HepG2 (cell line): Measurements from ENCODE around the gene CADM4. TPM values are rescaled to one million over a fixed set of nuclear protein-coding genes. Genes with fewer than 3 reads are reported as not detected.

Experiments
- CSRNP2 ChIP-seq: sonication (generic); formaldehyde crosslinking; conservative IDR thresholded peaks from 2 replicates; pipeline ENCODE4 v1.8.0; 2022; ENCODE audit warnings: low read depth, missing genetic modification reagents
- EHMT2 ChIP-seq: fragments of 200-600 bp; sonication (generic); IDR thresholded peaks from 2 replicates; pipeline ENCODE4 v1.7.0; 2017; ENCODE audit warnings: antibody characterized with exemption, low read depth, low read length, borderline replicate concordance
- ELF1 ChIP-seq: sonication (generic); formaldehyde crosslinking; IDR thresholded peaks from 2 replicates; pipeline ENCODE4 v1.4.0; 2020; ENCODE audit warnings: missing genetic modification reagents
- ERF ChIP-seq: IDR thresholded peaks from 2 replicates; pipeline ENCODE4 v1.6.1; 2018; ENCODE audit warnings: missing biosample characterization, missing genetic modification reagents
- GATAD2A ChIP-seq: IDR thresholded peaks from 2 replicates; pipeline ENCODE4 v1.6.1; 2016
- KLF12 ChIP-seq: sonication (generic); formaldehyde crosslinking; IDR thresholded peaks from 2 replicates; pipeline ENCODE4 v1.4.0; 2020; ENCODE audit warnings: missing genetic modification reagents, borderline replicate concordance
- MYNN ChIP-seq: sonication (generic); formaldehyde crosslinking; IDR thresholded peaks from 2 replicates; pipeline ENCODE4 v1.4.0; 2020; ENCODE audit warnings: mild to moderate bottlenecking, low read depth, missing genetic modification reagents
- NR2F2 ChIP-seq: IDR thresholded peaks from 2 replicates; pipeline ENCODE4 v1.6.1; 2012; ENCODE audit warnings: low read depth, inconsistent platforms, borderline replicate concordance
- RFX1 ChIP-seq: fragments of 450-650 bp; IDR thresholded peaks from 2 replicates; pipeline ENCODE4 v1.6.1; 2017
- RFXAP ChIP-seq: sonication (generic); formaldehyde crosslinking; IDR thresholded peaks from 2 replicates; pipeline ENCODE4 v1.4.0; 2020; ENCODE audit warnings: missing genetic modification reagents, borderline replicate concordance
- SALL2 ChIP-seq: sonication (generic); formaldehyde crosslinking; IDR thresholded peaks from 2 replicates; pipeline ENCODE4 v1.8.1; 2023; ENCODE audit warnings: mild to moderate bottlenecking, missing genetic modification reagents, inconsistent platforms
- SETDB1 ChIP-seq: sonication (generic); formaldehyde crosslinking; IDR thresholded peaks from 2 replicates; pipeline ENCODE4 v1.5.1; 2020; ENCODE audit warnings: missing genetic modification reagents, mild to moderate bottlenecking, borderline replicate concordance
- SNAI1 ChIP-seq: sonication (generic); formaldehyde crosslinking; IDR thresholded peaks from 2 replicates; pipeline ENCODE4 v1.5.0; 2020; ENCODE audit warnings: mild to moderate bottlenecking, missing genetic modification reagents, borderline replicate concordance
- ZBTB1 ChIP-seq: sonication (generic); formaldehyde crosslinking; IDR thresholded peaks from 2 replicates; pipeline ENCODE4 v1.4.0; 2020; ENCODE audit warnings: missing genetic modification reagents, borderline replicate concordance
- ZC3H4 ChIP-seq: sonication (generic); formaldehyde crosslinking; IDR thresholded peaks from 2 replicates; pipeline ENCODE4 v1.4.0; 2020; ENCODE audit warnings: missing genetic modification reagents, borderline replicate concordance
- ZFP62 ChIP-seq: sonication (generic); formaldehyde crosslinking; IDR thresholded peaks from 2 replicates; pipeline ENCODE4 v1.4.0; 2020; ENCODE audit warnings: missing genetic modification reagents
- ZNF20 ChIP-seq: sonication (generic); formaldehyde crosslinking; IDR thresholded peaks from 2 replicates; pipeline ENCODE4 v1.4.0; 2020; ENCODE audit warnings: mild to moderate bottlenecking, moderate library complexity, missing genetic modification reagents
- ZNF460 ChIP-seq: sonication (generic); formaldehyde crosslinking; IDR thresholded peaks from 2 replicates; pipeline ENCODE4 v1.5.1; 2020; ENCODE audit warnings: missing genetic modification reagents, mild to moderate bottlenecking, borderline replicate concordance
- ZNF552 ChIP-seq: sonication (generic); formaldehyde crosslinking; IDR thresholded peaks from 2 replicates; pipeline ENCODE4 v1.9.0; 2022; ENCODE audit warnings: missing genetic modification reagents, mild to moderate bottlenecking, borderline replicate concordance
- ZNF569 ChIP-seq: sonication (generic); formaldehyde crosslinking; IDR thresholded peaks from 2 replicates; pipeline ENCODE4 v1.5.0; 2020; ENCODE audit warnings: mild to moderate bottlenecking, missing genetic modification reagents, moderate library complexity, borderline replicate concordance
- ZNF616 ChIP-seq: sonication (generic); formaldehyde crosslinking; IDR thresholded peaks from 2 replicates; pipeline ENCODE4 v1.5.0; 2020; ENCODE audit warnings: low read depth, mild to moderate bottlenecking, missing genetic modification reagents
- ZNF672 ChIP-seq: sonication (generic); formaldehyde crosslinking; IDR thresholded peaks from 2 replicates; pipeline ENCODE4 v1.8.1; 2022; ENCODE audit warnings: missing genetic modification reagents
- ZNF674 ChIP-seq: sonication (generic); formaldehyde crosslinking; IDR thresholded peaks from 2 replicates; pipeline ENCODE4 v1.5.0; 2020; ENCODE audit warnings: low read depth, mild to moderate bottlenecking, missing genetic modification reagents
- ZNF720 ChIP-seq: sonication (generic); formaldehyde crosslinking; IDR thresholded peaks from 2 replicates; pipeline ENCODE4 v1.4.0; 2020; ENCODE audit warnings: missing genetic modification reagents
- ZNF724P ChIP-seq: sonication (generic); formaldehyde crosslinking; IDR thresholded peaks from 2 replicates; pipeline ENCODE4 v1.8.0; 2022; ENCODE audit warnings: missing genetic modification reagents, borderline replicate concordance
- ZNF782 ChIP-seq: sonication (generic); formaldehyde crosslinking; IDR thresholded peaks from 2 replicates; pipeline ENCODE4 v1.4.0; 2020; ENCODE audit warnings: missing genetic modification reagents, mild to moderate bottlenecking, borderline replicate concordance
- ZNF841 ChIP-seq: sonication (generic); formaldehyde crosslinking; IDR thresholded peaks from 2 replicates; pipeline ENCODE4 v1.8.1; 2023; ENCODE audit warnings: missing genetic modification reagents, borderline replicate concordance
- polyA plus RNA-seq, 8 experiments: library from polyadenylated mRNA; depleted of rRNA in 3 of 8; stranded (reverse) in 7 of 8; unstranded in 1 of 8; fragments of >200 nt; fragmentation: Illumina TruSeq in 4 of 8; extraction: Trizol in 4 of 8; gene quantifications; 2 replicates each; pipeline versions ENCODE4 v1.2.1 to v1.2.3, GENCODE V29; 2011 to 2016; ENCODE audit warnings: low read depth in 4 of 8, missing spikeins in 1 of 8, mixed read lengths in 1 of 8; ENCODE audit not compliant: insufficient read depth in 1 of 8
- total RNA-seq, 5 experiments: library from RNA; depleted of rRNA; stranded (reverse); fragments of >200 nt; fragmentation: Illumina TruSeq; extraction: Trizol; gene quantifications; 2 replicates each; pipeline ENCODE4 v1.2.3, GENCODE V29; 2016; ENCODE audit warnings: low read depth in 1 of 5
- TF ChIP-seq, protein P1 (sequence below): sonication (generic); formaldehyde crosslinking; IDR thresholded peaks from 2 replicates; pipeline ENCODE4 v1.9.0; 2021; ENCODE audit warnings: missing genetic modification reagents, borderline replicate concordance

Gene CADM4
- total and polyA plus RNA-seq, 2 of the 13 experiments (the other 11 are each of a cell fraction or from before 2014, with no cell fraction given): 8.5 to 16.0 TPM

DNA sequence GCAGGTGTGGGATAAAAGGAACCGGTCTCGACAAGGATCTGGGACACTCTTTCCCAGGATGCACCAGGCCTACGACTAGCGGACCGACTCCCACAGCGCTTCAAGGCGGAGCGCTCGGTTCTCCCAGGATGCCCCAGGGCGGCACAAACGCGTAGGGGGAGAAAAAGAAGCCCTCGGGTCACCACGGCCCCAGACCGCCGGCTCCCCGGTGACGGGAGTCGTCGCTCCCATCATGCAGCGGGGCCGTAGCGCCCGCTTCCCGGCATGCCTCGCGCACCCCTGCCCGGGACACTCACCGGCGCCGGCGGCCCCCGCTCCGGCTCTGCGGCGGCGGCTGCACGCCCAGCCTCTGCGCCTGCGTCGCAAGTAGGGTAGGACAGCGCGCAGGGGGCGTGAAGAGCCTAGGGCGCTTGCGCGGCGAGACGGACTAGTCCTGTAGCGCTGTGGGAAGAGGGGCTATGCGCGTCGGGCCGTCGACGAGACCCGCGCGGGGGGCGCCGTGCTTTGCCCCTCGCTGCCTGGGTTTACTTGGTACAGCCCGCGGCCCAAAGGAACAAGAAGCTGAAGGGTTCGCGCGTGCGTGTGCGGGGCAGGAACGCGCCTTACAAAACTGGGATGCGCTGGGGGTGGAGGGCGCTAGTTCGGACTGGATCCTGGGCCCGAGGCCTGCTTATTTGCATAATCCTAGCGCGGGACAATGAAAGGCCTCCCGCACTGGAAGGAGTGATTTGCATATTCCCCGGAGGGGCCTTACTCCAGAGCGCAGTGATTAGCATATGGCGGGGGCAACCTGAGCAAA, 20.2 kb downstream of the CADM4 start, which contains the start of gene ZNF428 (continued):
- TF ChIP-seq SALL2 (CRISPR knock-in tag) (peak; percentile 93; the same call in 1 of the 2 replicates), ZNF552 (CRISPR knock-in tag) (peak; percentile 84), ZNF841 (CRISPR knock-in tag) (no peak), EHMT2 (no peak), ZNF20 (0 out of 2 replicates have a peak, but pooled peaks have one; percentile 40), SETDB1 (CRISPR knock-in tag) (no peak), ZNF782 (CRISPR knock-in tag) (peak; percentile 13), SNAI1 (CRISPR knock-in tag) (0 out of 2 replicates have a peak, but pooled peaks have one; percentile 42), RFX1 (no peak), ERF (peak; percentile 11), NR2F2 (0 out of 2 replicates have a peak, but pooled peaks have one; percentile 6), ZNF724P (no peak; the same call in 1 of the 2 replicates), ZNF569 (CRISPR knock-in tag) (no peak), ZNF672 (CRISPR knock-in tag) (0 out of 2 replicates have a peak, but pooled peaks have one; percentile 75), ZBTB1 (CRISPR knock-in tag) (no peak), CSRNP2 (no peak), ZC3H4 (CRISPR knock-in tag) (no peak), ZNF460 (no peak; the same call in 1 of the 2 replicates), RFXAP (CRISPR knock-in tag) (peak; percentile 20), ELF1 (no peak; the same call in 1 of the 2 replicates), ZNF616 (CRISPR knock-in tag) (peak; percentile 90; the same call in 1 of the 2 replicates), MYNN (no peak; the same call in 1 of the 2 replicates), ZNF720 (CRISPR knock-in tag) (no peak), KLF12 (CRISPR knock-in tag) (peak; percentile 82; the same call in 1 of the 2 replicates), GATAD2A (CRISPR knock-in tag) (peak; percentile 25), ZFP62 (CRISPR knock-in tag) (peak; percentile 88; the same call in 1 of the 2 replicates), ZNF674 (CRISPR knock-in tag) (0 out of 2 replicates have a peak, but pooled peaks have one; percentile 85)
- TF ChIP-seq, protein P1, sequence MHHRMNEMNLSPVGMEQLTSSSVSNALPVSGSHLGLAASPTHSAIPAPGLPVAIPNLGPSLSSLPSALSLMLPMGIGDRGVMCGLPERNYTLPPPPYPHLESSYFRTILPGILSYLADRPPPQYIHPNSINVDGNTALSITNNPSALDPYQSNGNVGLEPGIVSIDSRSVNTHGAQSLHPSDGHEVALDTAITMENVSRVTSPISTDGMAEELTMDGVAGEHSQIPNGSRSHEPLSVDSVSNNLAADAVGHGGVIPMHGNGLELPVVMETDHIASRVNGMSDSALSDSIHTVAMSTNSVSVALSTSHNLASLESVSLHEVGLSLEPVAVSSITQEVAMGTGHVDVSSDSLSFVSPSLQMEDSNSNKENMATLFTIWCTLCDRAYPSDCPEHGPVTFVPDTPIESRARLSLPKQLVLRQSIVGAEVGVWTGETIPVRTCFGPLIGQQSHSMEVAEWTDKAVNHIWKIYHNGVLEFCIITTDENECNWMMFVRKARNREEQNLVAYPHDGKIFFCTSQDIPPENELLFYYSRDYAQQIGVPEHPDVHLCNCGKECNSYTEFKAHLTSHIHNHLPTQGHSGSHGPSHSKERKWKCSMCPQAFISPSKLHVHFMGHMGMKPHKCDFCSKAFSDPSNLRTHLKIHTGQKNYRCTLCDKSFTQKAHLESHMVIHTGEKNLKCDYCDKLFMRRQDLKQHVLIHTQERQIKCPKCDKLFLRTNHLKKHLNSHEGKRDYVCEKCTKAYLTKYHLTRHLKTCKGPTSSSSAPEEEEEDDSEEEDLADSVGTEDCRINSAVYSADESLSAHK (CRISPR knock-in tag): no peak
